ENCODE data around the gene HSPBAP1.

GRCh38 chr3:122787872-122788271, 5.8 kb downstream of the HSPBAP1 start:
- TF ChIP-seq CTCF (conservative IDR thresholded peaks at IDR 0.05; ENCODE audit: low read depth, low read length) (no peak), EZH2 (IDR thresholded peaks at IDR 0.05; ENCODE audit: borderline replicate concordance, low read depth, low read length, poor library complexity, severe bottlenecking) (no peak)
